Measurements from ENCODE around the gene ABCG5.

ABCG5 gene

GRCh38 chr2:43787895-43788294, 50.7 kb downstream of the ABCG5 start (continued):
- no peak for TF ChIP-seq SALL2 (tag by site-specific recombination; IDR thresholded peaks at IDR 0.05; ENCODE audit: borderline replicate concordance)
- TF ChIP-seq SCRT2 (tag by site-specific recombination; IDR thresholded peaks at IDR 0.05): no peak
- no peak for TF ChIP-seq ZNF274 (IDR thresholded peaks at IDR 0.05; ENCODE audit: low read length)
- TF ChIP-seq ZNF274 (tag by site-specific recombination; IDR thresholded peaks at IDR 0.05; ENCODE audit: borderline replicate concordance): no peak
- TF ChIP-seq GLI2 (tag by site-specific recombination; IDR thresholded peaks at IDR 0.05; ENCODE audit: borderline replicate concordance, low read depth): no peak

GRCh38 chr2:43778233-43778632, 60.4 kb downstream of the ABCG5 start:
- Histone ChIP-seq H3K4me3 (ENCODE audit: low read depth, low read length) (no peak overlapping the region), H3K9me3 (ENCODE audit: control insufficient read depth, insufficient read depth, low read depth, low read length) (no peaks in the 10 kb centered on the region), H3K4me1 (ENCODE audit: control insufficient read depth, insufficient read depth, low read length) (no peaks in the 10 kb centered on the region), H3K27ac (ENCODE audit: extremely low read depth, low read depth, low read length) (no peak overlapping the region), H3K36me3 (ENCODE audit: control insufficient read depth in 2 of 2, insufficient read depth in 1 of 2, low read length in 2 of 2) (peaks cover 0 to 17% of the 10 kb centered on the region in 2 experiments; a peak in 2 of 3 replicates)
- ChIA-PET POLR2A (no interaction called here), CTCF (interaction anchor here (0.7 kb wide), 1 partner anchor 77 kb away, joined by 4 read pairs; no protein-coding TSS in a partner anchor)
- TF ChIP-seq ZNF792 (tag by site-specific recombination; IDR thresholded peaks at IDR 0.05): no peak
- no peak for TF ChIP-seq MEIS1 (CRISPR knock-in tag; IDR thresholded peaks at IDR 0.05; ENCODE audit: borderline replicate concordance)
- no peak for TF ChIP-seq PRDM10 (tag by site-specific recombination; IDR thresholded peaks at IDR 0.05)
- TF ChIP-seq ZNF488 (tag by site-specific recombination; IDR thresholded peaks at IDR 0.05): no peak
- no peak for TF ChIP-seq BCL11B (tag by site-specific recombination; IDR thresholded peaks at IDR 0.05; ENCODE audit: low read depth)
- no peak for TF ChIP-seq ZNF513 (tag by site-specific recombination; IDR thresholded peaks at IDR 0.05)
- TF ChIP-seq ZNF350 (tag by site-specific recombination; IDR thresholded peaks at IDR 0.05): no peak
- TF ChIP-seq ZBTB48 (tag by site-specific recombination; IDR thresholded peaks at IDR 0.05): no peak
- TF ChIP-seq ZNF707 (tag by site-specific recombination; IDR thresholded peaks at IDR 0.05): no peak
- TF ChIP-seq ZIC2 (tag by site-specific recombination; IDR thresholded peaks at IDR 0.05): no peak
- TF ChIP-seq SP3 (tag by site-specific recombination; IDR thresholded peaks at IDR 0.05): no peak
- TF ChIP-seq KLF17 (tag by site-specific recombination; IDR thresholded peaks at IDR 0.05): no peak
- TF ChIP-seq REPIN1 (tag by site-specific recombination; IDR thresholded peaks at IDR 0.05; ENCODE audit: low read depth): no peak
- no peak for TF ChIP-seq ZEB2 (tag by site-specific recombination; IDR thresholded peaks at IDR 0.05)
- no peak for TF ChIP-seq ZBTB49 (tag by site-specific recombination; IDR thresholded peaks at IDR 0.05; ENCODE audit: low read depth)
